NCI-H2081 (cell line): ENCODE data around the gene FAM53B.

ENCODE experiments used
- DNase-seq, 2 experiments: peaks; one replicate each; lab custom pipeline; 2025; lab: John Stamatoyannopoulos, UW

Gene FAM53B

GRCh38 chr10:124661660-124662180 is 82.5 kb downstream of the FAM53B start:
- DNase-seq: no peak

GRCh38 chr10:124660404-124661125 is 83.6 kb downstream of the FAM53B start:
- no peak for DNase-seq

GRCh38 chr10:124659380-124659779 is 84.8 kb downstream of the FAM53B start:
- no peak for DNase-seq

GRCh38 chr10:124658591-124659242 is 85.5 kb downstream of the FAM53B start:
- no peak for DNase-seq

- DNase-seq: no peak
Observed at GRCh38 chr10:124657806-124658205, 86.4 kb downstream of the FAM53B start.

- no peak for DNase-seq
Observed at GRCh38 chr10:124656541-124656940, 87.6 kb downstream of the FAM53B start.

GRCh38 chr10:124656113-124656490 is 88.1 kb downstream of the FAM53B start:
- DNase-seq: no peak

- no peak for DNase-seq
Observed at GRCh38 chr10:124655191-124656112, 88.7 kb downstream of the FAM53B start.

- no peak for DNase-seq
Observed at GRCh38 chr10:124654686-124655085, 89.5 kb downstream of the FAM53B start.

- peak; percentile 58 to 86 for DNase-seq
Observed at GRCh38 chr10:124653811-124654651, 90.1 kb downstream of the FAM53B start.

GRCh38 chr10:124653311-124653710 is 90.9 kb downstream of the FAM53B start:
- DNase-seq: no peak

GRCh38 chr10:124652701-124653100 is 91.5 kb downstream of the FAM53B start:
- DNase-seq: no peak

GRCh38 chr10:124652200-124652599 is 92.0 kb downstream of the FAM53B start:
- no peak for DNase-seq

- DNase-seq: no peak
Observed at GRCh38 chr10:124651402-124651891, 92.7 kb downstream of the FAM53B start.

GRCh38 chr10:124650820-124651401 is 93.3 kb downstream of the FAM53B start:
- no peak for DNase-seq

GRCh38 chr10:124650263-124650662 is 93.9 kb downstream of the FAM53B start:
- DNase-seq: no peak

GRCh38 chr10:124649214-124649613 is 95.0 kb downstream of the FAM53B start:
- DNase-seq: no peak

GRCh38 chr10:124648738-124649137 is 95.4 kb downstream of the FAM53B start:
- DNase-seq: peak; percentile 24 to 76

GRCh38 chr10:124648131-124648475 is 96.1 kb downstream of the FAM53B start:
- DNase-seq: no peak

GRCh38 chr10:124647421-124648130 is 96.6 kb downstream of the FAM53B start:
- peak in 1 of 2 experiments; percentile 31 for DNase-seq
